HG03159 (cell line): ENCODE measurements around the gene TMEM116.

Experiments used
- ATAC-seq: cut with Tn5 transposase; IDR thresholded peaks from one replicate; pipeline ENCODE4 v1.9.1; 2021; ENCODE audit warnings: mild to moderate bottlenecking, moderate library complexity; ENCODE audit not compliant: unreplicated experiment

Gene TMEM116

GRCh38 chr12:111905502-111905901 lies 107.5 kb downstream of the TMEM116 start:
- ATAC-seq, result no peak

- ATAC-seq, result no peak
These were observed 108.5 kb downstream of the TMEM116 start for GRCh38 chr12:111904446-111904975.

DNA sequence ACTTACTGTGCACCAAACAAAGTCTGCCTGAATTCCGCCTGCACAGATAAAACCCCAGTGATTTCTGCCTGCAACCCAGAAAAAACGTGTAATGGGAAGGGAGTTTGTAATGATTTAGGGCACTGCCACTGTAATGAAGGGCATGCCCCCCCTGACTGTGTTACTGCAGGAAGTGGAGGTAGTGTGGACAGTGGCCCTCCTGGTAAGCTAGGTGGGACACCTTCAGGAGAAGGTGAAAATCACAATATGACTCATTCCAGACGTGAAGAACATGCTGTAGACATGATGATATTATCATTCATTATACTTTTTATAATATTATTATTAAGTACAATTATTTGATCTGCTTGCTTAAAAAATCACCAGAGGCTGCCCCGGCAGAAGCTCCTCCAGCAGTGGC lies 111.8 kb downstream of the TMEM116 start:
- ATAC-seq, result no peak

DNA sequence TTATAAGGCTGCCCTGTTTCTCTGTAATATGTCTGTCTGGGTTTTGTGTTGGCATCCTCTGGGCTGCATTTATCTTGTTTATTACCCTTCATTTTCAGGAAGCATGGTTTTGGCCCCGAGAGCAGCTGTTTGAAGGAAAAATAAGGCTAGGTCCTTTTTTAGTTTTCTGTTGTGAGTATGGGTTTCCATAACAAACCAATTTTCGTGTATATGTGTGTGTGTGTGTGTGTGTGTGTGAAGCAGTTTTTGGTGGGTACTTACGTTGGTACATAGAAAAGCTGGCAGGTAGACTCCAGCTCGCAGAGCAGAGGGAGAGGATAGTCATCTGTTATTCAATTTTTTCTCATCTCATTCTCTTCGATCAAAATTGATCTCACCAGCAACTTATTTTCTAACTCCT lies 118.4 kb downstream of the TMEM116 start:
- no peak for ATAC-seq

DNA sequence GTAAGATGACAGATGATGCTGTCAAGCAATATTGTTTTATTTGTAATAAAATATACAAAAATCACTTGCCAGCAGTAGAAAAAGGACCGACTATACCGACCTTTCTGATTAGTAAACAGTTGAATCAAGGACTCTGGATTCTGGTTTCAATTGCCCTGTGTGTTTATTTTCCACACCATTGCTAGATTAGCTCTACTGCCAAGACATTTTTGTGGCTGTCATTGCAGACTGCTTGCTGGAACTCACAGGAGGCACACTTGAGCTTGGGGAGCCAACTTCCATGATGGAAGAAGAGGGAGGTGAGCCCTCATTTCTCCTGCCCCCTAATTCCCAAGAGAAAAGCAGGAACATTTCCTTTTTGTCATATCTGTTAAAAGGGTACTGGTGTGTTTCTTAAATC lies 119.7 kb downstream of the TMEM116 start:
- no peak for ATAC-seq

- ATAC-seq, result no peak
These were observed 124.8 kb downstream of the TMEM116 start for GRCh38 chr12:111887926-111888745.

DNA sequence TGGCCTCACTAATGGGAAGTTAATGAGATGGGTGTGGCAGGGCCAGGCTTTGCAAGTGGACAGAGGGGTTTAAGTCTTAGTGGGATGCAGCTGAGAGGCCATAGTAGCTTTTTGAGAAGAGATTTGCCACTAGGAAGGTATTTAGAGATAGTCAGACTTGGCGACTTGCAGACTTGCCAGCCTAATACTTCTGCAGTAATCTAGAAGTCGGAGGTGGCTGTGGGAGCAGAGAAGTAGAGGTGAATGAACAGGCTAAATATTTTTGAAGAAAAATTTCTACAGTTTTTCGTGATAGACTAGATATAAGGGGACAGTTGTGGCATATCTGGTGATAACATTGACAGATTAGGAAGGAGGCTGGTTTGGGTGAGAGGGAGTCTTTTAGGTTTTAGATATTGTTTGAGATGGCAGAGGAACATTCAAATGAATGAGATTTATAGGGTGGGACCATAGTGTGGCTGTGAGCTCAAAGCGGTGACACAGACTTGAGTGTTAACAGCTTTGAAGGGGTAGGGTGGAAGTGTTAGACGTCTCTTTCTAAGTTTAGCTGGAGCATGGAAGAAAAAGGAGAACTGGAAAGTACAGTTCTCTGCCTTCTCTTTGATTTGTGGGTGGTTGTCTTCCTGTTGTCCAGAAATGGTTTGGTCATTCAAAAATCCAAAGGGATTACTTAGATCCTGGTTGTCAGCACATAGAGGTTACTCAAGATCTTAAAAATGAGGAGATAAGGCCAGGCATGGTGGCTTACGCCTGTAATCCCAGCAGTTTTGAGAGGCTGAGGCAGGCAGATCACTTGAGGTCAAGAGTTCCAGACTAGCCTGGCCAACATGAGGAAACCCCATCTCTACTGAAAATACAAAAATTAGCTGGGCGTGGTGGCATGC lies 126.1 kb downstream of the TMEM116 start:
- no peak for ATAC-seq

DNA sequence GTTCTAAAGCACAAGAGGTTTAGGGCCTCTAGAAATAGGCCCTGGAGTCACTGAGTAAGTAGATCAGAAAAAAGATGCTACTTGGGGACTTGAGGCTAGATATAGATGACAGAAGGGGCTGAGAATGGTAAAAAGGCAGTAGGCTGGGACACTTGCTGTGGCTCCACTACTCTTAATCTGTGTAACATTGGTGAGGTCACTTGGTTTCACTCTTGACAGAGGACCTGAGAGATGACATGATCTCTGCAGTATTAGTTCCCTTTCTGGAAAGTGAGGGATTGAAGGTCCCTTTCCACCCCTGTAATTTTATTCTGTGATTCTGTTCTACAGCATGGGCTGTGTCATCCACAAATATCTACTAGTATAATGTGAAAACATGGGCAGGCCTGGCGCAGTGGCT lies 131.2 kb downstream of the TMEM116 start:
- no peak for ATAC-seq
